ENCODE data around the gene SPRYD4.

Gene SPRYD4

GRCh38 chr12:56486694-56487093, 18.3 kb downstream of the SPRYD4 start:
- H3K14ac ChIP-seq (ENCODE audit: low read length): no peak overlapping the region
- no peak overlapping the region for H4K91ac ChIP-seq (ENCODE audit: low read depth, low read length, poor library complexity)
- H3K27ac ChIP-seq (replicated peaks; ENCODE audit: low read length): no peak overlapping the region
- no peak overlapping the region for H4K8ac ChIP-seq (ENCODE audit: low read depth, low read length)
- no peak overlapping the region for H2AFZ ChIP-seq (ENCODE audit: low read length)
- no peak overlapping the region for H2BK120ac ChIP-seq (ENCODE audit: low read depth, low read length)
- H3K18ac ChIP-seq (ENCODE audit: low read length): no peak overlapping the region
- no CpG with 5 or more reads among the region's 12 CpGs for WGBS, 2 donors (ENCODE audit: extremely low coverage in 2 of 2, insufficient read length in 2 of 2, insufficient replicate concordance in 1 of 2)
- H3K23ac ChIP-seq (ENCODE audit: low read depth, low read length, poor library complexity): no peak overlapping the region
- H2AK5ac ChIP-seq (ENCODE audit: low read depth, low read length): no peak overlapping the region
- no peak for DNase-seq (ENCODE audit: low spot score)
- H2BK12ac ChIP-seq (ENCODE audit: low read length): no peak overlapping the region
- H3K9me3 ChIP-seq (replicated peaks in 1 of 2; ENCODE audit: control insufficient read depth in 2 of 2, insufficient read depth in 1 of 2, low read depth in 1 of 2, low read length in 2 of 2): peaks cover 0 to 10% of the 10 kb centered on the region in 2 donors
- H3K4me3 ChIP-seq (ENCODE audit: low read length in 2 of 2): no peak overlapping the region
- no peak overlapping the region for H3K9ac ChIP-seq (ENCODE audit: low read depth, low read length, poor library complexity)
- H3K4me1 ChIP-seq (ENCODE audit: control insufficient read depth in 2 of 2, insufficient read depth in 1 of 2, low read depth in 1 of 2, low read length in 2 of 2): peaks cover 3 to 8% of the 10 kb centered on the region in 2 donors
- H2BK5ac ChIP-seq (ENCODE audit: low read length): no peak overlapping the region
- no peaks in the 10 kb centered on the region for H3K79me1 ChIP-seq (ENCODE audit: low read depth, low read length)
- peaks cover 0 to 41% (median 10%) of the 10 kb centered on the region in 3 experiments for H3K27me3 ChIP-seq (ENCODE audit: control insufficient read depth in 3 of 3, insufficient read depth in 3 of 3, low read depth in 1 of 3, low read length in 3 of 3)
- H2BK15ac ChIP-seq (ENCODE audit: low read length): no peak overlapping the region
- H3K36me3 ChIP-seq (replicated peaks in 1 of 2; ENCODE audit: control insufficient read depth in 2 of 2, insufficient read depth in 2 of 2, low read length in 2 of 2): peaks cover 0 to 8% of the 10 kb centered on the region in 2 donors
- no peak overlapping the region for H3K4me2 ChIP-seq (ENCODE audit: insufficient read depth, low read length, poor library complexity, severe bottlenecking)
- no peak overlapping the region for H3K4ac ChIP-seq (ENCODE audit: low read length)

- Histone ChIP-seq H3K14ac (ENCODE audit: low read length) (peak overlapping the region; percentile 21), H3K23ac (ENCODE audit: low read depth, low read length, poor library complexity) (peak overlapping the region; percentile 23), H3K9me3 (replicated peaks in 1 of 2; ENCODE audit: control insufficient read depth in 2 of 2, insufficient read depth in 1 of 2, low read depth in 1 of 2, low read length in 2 of 2) (peaks cover 3 to 10% of the 10 kb centered on the region in 2 donors), H3K18ac (ENCODE audit: low read length) (peak overlapping the region; percentile 81), H3K4me1 (ENCODE audit: control insufficient read depth in 2 of 2, insufficient read depth in 1 of 2, low read depth in 1 of 2, low read length in 2 of 2) (peaks cover 3 to 8% of the 10 kb centered on the region in 2 donors), H2BK5ac (ENCODE audit: low read length) (no peak overlapping the region), H2AK5ac (ENCODE audit: low read depth, low read length) (peak overlapping the region; percentile 25), H3K27me3 (ENCODE audit: control insufficient read depth in 3 of 3, insufficient read depth in 3 of 3, low read depth in 1 of 3, low read length in 3 of 3) (peaks cover 0 to 41% (median 10%) of the 10 kb centered on the region in 3 experiments), H3K27ac (replicated peaks; ENCODE audit: low read length) (no peak overlapping the region), H2BK120ac (ENCODE audit: low read depth, low read length) (no peak overlapping the region), H4K91ac (ENCODE audit: low read depth, low read length, poor library complexity) (no peak overlapping the region), H2BK15ac (ENCODE audit: low read length) (peak overlapping the region; percentile 45), H3K79me1 (ENCODE audit: low read depth, low read length) (no peaks in the 10 kb centered on the region), H3K36me3 (replicated peaks in 1 of 2; ENCODE audit: control insufficient read depth in 2 of 2, insufficient read depth in 2 of 2, low read length in 2 of 2) (peaks cover 0 to 8% of the 10 kb centered on the region in 2 donors), H4K8ac (ENCODE audit: low read depth, low read length) (no peak overlapping the region), H3K4me2 (ENCODE audit: insufficient read depth, low read length, poor library complexity, severe bottlenecking) (peak overlapping the region; percentile 97), H3K4ac (ENCODE audit: low read length) (no peak overlapping the region), H3K4me3 (ENCODE audit: low read length in 2 of 2) (peak overlapping the region in 1 of 2 donors; percentile 82), H2BK12ac (ENCODE audit: low read length) (no peak overlapping the region), H3K9ac (ENCODE audit: low read depth, low read length, poor library complexity) (peak overlapping the region; percentile 81), H2AFZ (ENCODE audit: low read length) (peak overlapping the region; percentile 71)
- DNase-seq (ENCODE audit: low spot score): no peak
- no CpG with 5 or more reads among the region's 44 CpGs for WGBS, 2 donors (ENCODE audit: extremely low coverage in 2 of 2, insufficient read length in 2 of 2, insufficient replicate concordance in 1 of 2)
These were observed 19.2 kb downstream of the SPRYD4 start for GRCh38 chr12:56487448-56488040.

GRCh38 chr12:56488041-56488955, 19.9 kb downstream of the SPRYD4 start, which contains the start of gene GLS2:
GLS2 (minus strand) TSS chr12:56488161; CDS start chr12:56488118, 43 bp downstream.
- H2AFZ ChIP-seq (ENCODE audit: low read length): peak within 1 kb of the TSS; percentile 71
- H3K79me1 ChIP-seq (ENCODE audit: low read depth, low read length): no peaks in the 10 kb centered on the region
- H3K14ac ChIP-seq (ENCODE audit: low read length): peak within 1 kb of the TSS; percentile 21
- peak within 1 kb of the TSS; percentile 41 for H2BK12ac ChIP-seq (ENCODE audit: low read length)
- peak within 1 kb of the TSS; percentile 7 for H3K4ac ChIP-seq (ENCODE audit: low read length)
- H3K4me3 ChIP-seq (ENCODE audit: low read length in 2 of 2): peak within 1 kb of the TSS in 1 of 2 donors; percentile 82
- no peak within 1 kb of the TSS for H3K27ac ChIP-seq (replicated peaks; ENCODE audit: low read length)
- peaks cover 0 to 8% of the 10 kb centered on the region in 2 donors for H3K36me3 ChIP-seq (replicated peaks in 1 of 2; ENCODE audit: control insufficient read depth in 2 of 2, insufficient read depth in 2 of 2, low read length in 2 of 2)
- peak within 1 kb of the TSS; percentile 96 for H3K18ac ChIP-seq (ENCODE audit: low read length)
- peaks cover 0 to 41% (median 10%) of the 10 kb centered on the region in 3 experiments for H3K27me3 ChIP-seq (ENCODE audit: control insufficient read depth in 3 of 3, insufficient read depth in 3 of 3, low read depth in 1 of 3, low read length in 3 of 3)
- peak within 1 kb of the TSS; percentile 63 for H2AK5ac ChIP-seq (ENCODE audit: low read depth, low read length)
- no peak within 1 kb of the TSS for H4K8ac ChIP-seq (ENCODE audit: low read depth, low read length)
- DNase-seq (ENCODE audit: low spot score): peak; percentile 58
- H2BK15ac ChIP-seq (ENCODE audit: low read length): peak within 1 kb of the TSS; percentile 96
- H3K4me2 ChIP-seq (ENCODE audit: insufficient read depth, low read length, poor library complexity, severe bottlenecking): peak within 1 kb of the TSS; percentile 97
- H3K23ac ChIP-seq (ENCODE audit: low read depth, low read length, poor library complexity): peak within 1 kb of the TSS; percentile 91
- WGBS, 2 donors (ENCODE audit: extremely low coverage in 2 of 2, insufficient read length in 2 of 2, insufficient replicate concordance in 1 of 2): no CpG with 5 or more reads among the region's 59 CpGs
- H3K9me3 ChIP-seq (replicated peaks in 1 of 2; ENCODE audit: control insufficient read depth in 2 of 2, insufficient read depth in 1 of 2, low read depth in 1 of 2, low read length in 2 of 2): peaks cover 7 to 10% of the 10 kb centered on the region in 2 donors
- H4K91ac ChIP-seq (ENCODE audit: low read depth, low read length, poor library complexity): no peak within 1 kb of the TSS
- no peak within 1 kb of the TSS for H2BK120ac ChIP-seq (ENCODE audit: low read depth, low read length)
- peak within 1 kb of the TSS; percentile 77 for H2BK5ac ChIP-seq (ENCODE audit: low read length)
- peaks cover 3 to 8% of the 10 kb centered on the region in 2 donors for H3K4me1 ChIP-seq (ENCODE audit: control insufficient read depth in 2 of 2, insufficient read depth in 1 of 2, low read depth in 1 of 2, low read length in 2 of 2)
- peak within 1 kb of the TSS; percentile 81 for H3K9ac ChIP-seq (ENCODE audit: low read depth, low read length, poor library complexity)

- Histone ChIP-seq H2BK120ac (ENCODE audit: low read depth, low read length) (no peak overlapping the region), H3K79me1 (ENCODE audit: low read depth, low read length) (no peaks in the 10 kb centered on the region), H3K4me2 (ENCODE audit: insufficient read depth, low read length, poor library complexity, severe bottlenecking) (no peak overlapping the region), H3K4ac (ENCODE audit: low read length) (no peak overlapping the region), H4K8ac (ENCODE audit: low read depth, low read length) (no peak overlapping the region), H2AFZ (ENCODE audit: low read length) (no peak overlapping the region), H3K23ac (ENCODE audit: low read depth, low read length, poor library complexity) (no peak overlapping the region), H3K9ac (ENCODE audit: low read depth, low read length, poor library complexity) (no peak overlapping the region), H3K4me3 (ENCODE audit: low read length in 2 of 2) (no peak overlapping the region), H2AK5ac (ENCODE audit: low read depth, low read length) (no peak overlapping the region), H2BK12ac (ENCODE audit: low read length) (no peak overlapping the region), H3K27ac (replicated peaks; ENCODE audit: low read length) (no peak overlapping the region), H2BK15ac (ENCODE audit: low read length) (no peak overlapping the region), H4K91ac (ENCODE audit: low read depth, low read length, poor library complexity) (no peak overlapping the region), H3K9me3 (replicated peaks in 1 of 2; ENCODE audit: control insufficient read depth in 2 of 2, insufficient read depth in 1 of 2, low read depth in 1 of 2, low read length in 2 of 2) (peaks cover 10 to 11% of the 10 kb centered on the region in 2 donors), H3K4me1 (ENCODE audit: control insufficient read depth in 2 of 2, insufficient read depth in 1 of 2, low read depth in 1 of 2, low read length in 2 of 2) (peaks cover 3 to 8% of the 10 kb centered on the region in 2 donors), H3K36me3 (replicated peaks in 1 of 2; ENCODE audit: control insufficient read depth in 2 of 2, insufficient read depth in 2 of 2, low read length in 2 of 2) (peaks cover 0 to 8% of the 10 kb centered on the region in 2 donors), H3K18ac (ENCODE audit: low read length) (no peak overlapping the region), H3K27me3 (ENCODE audit: control insufficient read depth in 3 of 3, insufficient read depth in 3 of 3, low read depth in 1 of 3, low read length in 3 of 3) (peaks cover 0 to 41% (median 10%) of the 10 kb centered on the region in 3 experiments), H3K14ac (ENCODE audit: low read length) (no peak overlapping the region), H2BK5ac (ENCODE audit: low read length) (no peak overlapping the region)
- DNase-seq (ENCODE audit: low spot score): no peak
These were observed 22.0 kb downstream of the SPRYD4 start for GRCh38 chr12:56490360-56490759.
